HEK293 (cell line): ENCODE results near the gene NEAT1.

Source experiments
- TRIM28 ChIP-seq: IDR thresholded peaks from 2 replicates; pipeline ENCODE4 v1.6.1; 2011; ENCODE audit warnings: low read length, control low read depth, borderline replicate concordance
- ZNF140 ChIP-seq: fragments of 450-650 bp; formaldehyde crosslinking; IDR thresholded peaks from 2 replicates; pipeline ENCODE4 v1.5.1; 2016; ENCODE audit warnings: missing biosample characterization, missing genetic modification characterization
- ZNF146 ChIP-seq: fragments of 450-650 bp; formaldehyde crosslinking; IDR thresholded peaks from 2 replicates; pipeline ENCODE4 v1.5.1; 2016; ENCODE audit warnings: missing biosample characterization, missing genetic modification characterization
- ZNF211 ChIP-seq: fragments of 450-650 bp; formaldehyde crosslinking; IDR thresholded peaks from 2 replicates; pipeline ENCODE4 v1.5.1; 2016; ENCODE audit warnings: low read depth, missing biosample characterization, missing genetic modification characterization
- ZNF23 ChIP-seq: fragments of 450-650 bp; formaldehyde crosslinking; IDR thresholded peaks from 2 replicates; pipeline ENCODE4 v1.5.1; 2016; ENCODE audit warnings: missing biosample characterization, missing genetic modification characterization, borderline replicate concordance
- ZNF501 ChIP-seq: fragments of 450-650 bp; formaldehyde crosslinking; IDR thresholded peaks from 2 replicates; pipeline ENCODE4 v1.5.1; 2016; ENCODE audit warnings: missing biosample characterization, missing genetic modification characterization
- ZNF654 ChIP-seq: fragments of 450-650 bp; formaldehyde crosslinking; IDR thresholded peaks from 2 replicates; pipeline ENCODE4 v1.5.1; 2016; ENCODE audit warnings: low read depth, missing biosample characterization, missing genetic modification characterization
- ZNF660 ChIP-seq: fragments of 450-650 bp; IDR thresholded peaks from 2 replicates; pipeline ENCODE4 v1.5.1; 2018; ENCODE audit warnings: missing biosample characterization, mild to moderate bottlenecking, missing genetic modification characterization
- ZNF776 ChIP-seq: fragments of 450-650 bp; formaldehyde crosslinking; IDR thresholded peaks from 2 replicates; pipeline ENCODE4 v1.5.0; 2017; ENCODE audit warnings: missing biosample characterization, missing genetic modification characterization, borderline replicate concordance
- ZSCAN16 ChIP-seq: fragments of 450-650 bp; formaldehyde crosslinking; IDR thresholded peaks from 2 replicates; pipeline ENCODE4 v1.5.1; 2016; ENCODE audit warnings: missing biosample characterization, missing genetic modification characterization
- TF ChIP-seq, protein P1 (sequence below): fragments of 450-650 bp; formaldehyde crosslinking; IDR thresholded peaks from 2 replicates; pipeline ENCODE4 v1.5.1; 2016; ENCODE audit warnings: missing biosample characterization, missing genetic modification characterization
- TF ChIP-seq, protein P2 (sequence below): fragments of 450-650 bp; formaldehyde crosslinking; IDR thresholded peaks from 2 replicates; pipeline ENCODE4 v1.5.1; 2016; ENCODE audit warnings: missing biosample characterization, missing genetic modification characterization
- TF ChIP-seq, protein P3 (sequence below): sonication (generic); formaldehyde crosslinking; IDR thresholded peaks from 2 replicates; pipeline ENCODE4 v1.8.1; 2022; ENCODE audit warnings: mild to moderate bottlenecking, moderate library complexity, missing genetic modification reagents
- TF ChIP-seq, protein P4 (sequence below): IDR thresholded peaks from 2 replicates; pipeline ENCODE4 v1.6.1; 2011; ENCODE audit warnings: mild to moderate bottlenecking, low read depth, low read length, borderline replicate concordance
- TF ChIP-seq, protein P5 (sequence below): fragments of 450-650 bp; formaldehyde crosslinking; IDR thresholded peaks from 2 replicates; pipeline ENCODE4 v1.5.0; 2017; ENCODE audit warnings: missing biosample characterization, missing genetic modification characterization, borderline replicate concordance
- TF ChIP-seq, protein P6 (sequence below): fragments of 450-650 bp; formaldehyde crosslinking; IDR thresholded peaks from 2 replicates; pipeline ENCODE4 v1.5.1; 2016; ENCODE audit warnings: missing biosample characterization, missing genetic modification characterization
- TF ChIP-seq, protein P7 (sequence below): fragments of 450-650 bp; formaldehyde crosslinking; IDR thresholded peaks from 2 replicates; pipeline ENCODE4 v1.5.1; 2016; ENCODE audit warnings: missing biosample characterization, missing genetic modification characterization
- TF ChIP-seq, protein P8 (sequence below): fragments of 450-650 bp; formaldehyde crosslinking; IDR thresholded peaks from 2 replicates; pipeline ENCODE4 v1.5.1; 2016; ENCODE audit warnings: missing biosample characterization, missing genetic modification characterization

NEAT1 gene

DNA sequence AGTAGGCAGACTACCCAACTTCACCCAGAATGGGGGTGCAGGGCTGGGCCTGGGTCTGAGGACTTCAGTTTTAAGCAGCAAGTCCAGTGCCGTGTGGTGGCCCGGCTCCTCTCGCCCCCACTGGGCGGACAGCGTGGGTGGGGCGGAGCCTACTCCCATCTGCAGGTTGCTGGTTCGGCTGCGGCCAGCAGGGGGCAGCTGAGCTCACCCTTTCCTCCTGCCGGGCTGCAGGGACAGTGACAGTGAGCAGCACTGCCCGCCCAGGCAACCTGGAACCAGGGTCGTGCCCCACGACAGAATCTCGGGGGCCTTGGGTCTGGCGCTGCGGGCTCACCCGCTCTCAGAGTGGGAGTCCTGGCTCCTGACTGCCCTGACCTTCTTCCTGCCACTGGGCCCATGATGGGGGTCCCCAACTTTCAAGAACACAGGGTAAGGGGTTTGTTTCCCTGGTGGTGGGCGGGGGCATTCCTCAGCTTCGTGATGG, 6.2 kb upstream of the NEAT1 start (continued):
- TF ChIP-seq, protein P1, sequence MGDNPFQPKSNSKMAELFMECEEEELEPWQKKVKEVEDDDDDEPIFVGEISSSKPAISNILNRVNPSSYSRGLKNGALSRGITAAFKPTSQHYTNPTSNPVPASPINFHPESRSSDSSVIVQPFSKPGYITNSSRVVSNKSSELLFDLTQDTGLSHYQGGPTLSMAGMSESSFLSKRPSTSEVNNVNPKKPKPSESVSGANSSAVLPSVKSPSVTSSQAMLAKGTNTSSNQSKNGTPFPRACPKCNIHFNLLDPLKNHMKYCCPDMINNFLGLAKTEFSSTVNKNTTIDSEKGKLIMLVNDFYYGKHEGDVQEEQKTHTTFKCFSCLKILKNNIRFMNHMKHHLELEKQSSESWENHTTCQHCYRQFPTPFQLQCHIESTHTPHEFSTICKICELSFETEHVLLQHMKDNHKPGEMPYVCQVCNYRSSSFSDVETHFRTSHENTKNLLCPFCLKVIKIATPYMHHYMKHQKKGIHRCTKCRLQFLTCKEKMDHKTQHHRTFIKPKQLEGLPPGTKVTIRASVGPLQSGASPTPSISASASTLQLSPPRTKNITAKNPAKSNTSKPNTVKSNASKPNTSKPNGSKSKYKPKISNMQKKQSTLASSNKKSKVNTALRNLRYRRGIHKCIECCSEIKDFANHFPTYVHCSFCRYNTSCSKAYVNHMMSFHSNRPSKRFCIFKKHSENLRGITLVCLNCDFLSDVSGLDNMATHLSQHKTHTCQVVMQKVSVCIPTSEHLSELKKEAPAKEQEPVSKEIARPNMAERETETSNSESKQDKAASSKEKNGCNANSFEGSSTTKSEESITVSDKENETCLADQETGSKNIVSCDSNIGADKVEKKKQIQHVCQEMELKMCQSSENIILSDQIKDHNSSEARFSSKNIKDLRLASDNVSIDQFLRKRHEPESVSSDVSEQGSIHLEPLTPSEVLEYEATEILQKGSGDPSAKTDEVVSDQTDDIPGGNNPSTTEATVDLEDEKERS (tag by site-specific recombination): no peak
- TF ChIP-seq, protein P2, sequence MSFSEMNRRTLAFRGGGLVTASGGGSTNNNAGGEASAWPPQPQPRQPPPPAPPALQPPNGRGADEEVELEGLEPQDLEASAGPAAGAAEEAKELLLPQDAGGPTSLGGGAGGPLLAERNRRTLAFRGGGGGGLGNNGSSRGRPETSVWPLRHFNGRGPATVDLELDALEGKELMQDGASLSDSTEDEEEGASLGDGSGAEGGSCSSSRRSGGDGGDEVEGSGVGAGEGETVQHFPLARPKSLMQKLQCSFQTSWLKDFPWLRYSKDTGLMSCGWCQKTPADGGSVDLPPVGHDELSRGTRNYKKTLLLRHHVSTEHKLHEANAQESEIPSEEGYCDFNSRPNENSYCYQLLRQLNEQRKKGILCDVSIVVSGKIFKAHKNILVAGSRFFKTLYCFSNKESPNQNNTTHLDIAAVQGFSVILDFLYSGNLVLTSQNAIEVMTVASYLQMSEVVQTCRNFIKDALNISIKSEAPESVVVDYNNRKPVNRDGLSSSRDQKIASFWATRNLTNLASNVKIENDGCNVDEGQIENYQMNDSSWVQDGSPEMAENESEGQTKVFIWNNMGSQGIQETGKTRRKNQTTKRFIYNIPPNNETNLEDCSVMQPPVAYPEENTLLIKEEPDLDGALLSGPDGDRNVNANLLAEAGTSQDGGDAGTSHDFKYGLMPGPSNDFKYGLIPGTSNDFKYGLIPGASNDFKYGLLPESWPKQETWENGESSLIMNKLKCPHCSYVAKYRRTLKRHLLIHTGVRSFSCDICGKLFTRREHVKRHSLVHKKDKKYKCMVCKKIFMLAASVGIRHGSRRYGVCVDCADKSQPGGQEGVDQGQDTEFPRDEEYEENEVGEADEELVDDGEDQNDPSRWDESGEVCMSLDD: peak; percentile 29; the same call in 1 of the 2 replicates
- TF ChIP-seq, protein P3, sequence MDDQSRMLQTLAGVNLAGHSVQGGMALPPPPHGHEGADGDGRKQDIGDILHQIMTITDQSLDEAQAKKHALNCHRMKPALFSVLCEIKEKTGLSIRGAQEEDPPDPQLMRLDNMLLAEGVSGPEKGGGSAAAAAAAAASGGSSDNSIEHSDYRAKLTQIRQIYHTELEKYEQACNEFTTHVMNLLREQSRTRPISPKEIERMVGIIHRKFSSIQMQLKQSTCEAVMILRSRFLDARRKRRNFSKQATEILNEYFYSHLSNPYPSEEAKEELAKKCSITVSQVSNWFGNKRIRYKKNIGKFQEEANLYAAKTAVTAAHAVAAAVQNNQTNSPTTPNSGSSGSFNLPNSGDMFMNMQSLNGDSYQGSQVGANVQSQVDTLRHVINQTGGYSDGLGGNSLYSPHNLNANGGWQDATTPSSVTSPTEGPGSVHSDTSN (CRISPR knock-in tag): peak; percentile 59; the same call in 1 of the 2 replicates
- TF ChIP-seq, protein P4, sequence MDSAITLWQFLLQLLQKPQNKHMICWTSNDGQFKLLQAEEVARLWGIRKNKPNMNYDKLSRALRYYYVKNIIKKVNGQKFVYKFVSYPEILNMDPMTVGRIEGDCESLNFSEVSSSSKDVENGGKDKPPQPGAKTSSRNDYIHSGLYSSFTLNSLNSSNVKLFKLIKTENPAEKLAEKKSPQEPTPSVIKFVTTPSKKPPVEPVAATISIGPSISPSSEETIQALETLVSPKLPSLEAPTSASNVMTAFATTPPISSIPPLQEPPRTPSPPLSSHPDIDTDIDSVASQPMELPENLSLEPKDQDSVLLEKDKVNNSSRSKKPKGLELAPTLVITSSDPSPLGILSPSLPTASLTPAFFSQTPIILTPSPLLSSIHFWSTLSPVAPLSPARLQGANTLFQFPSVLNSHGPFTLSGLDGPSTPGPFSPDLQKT: no peak
- TF ChIP-seq ZNF501 (0 out of 2 replicates have a peak, but pooled peaks have one; percentile 24), ZNF654 (peak; percentile 54), ZNF23 (tag by site-specific recombination) (no peak), ZNF776 (tag by site-specific recombination) (no peak), TRIM28 (peak; percentile 11; the same call in 1 of the 2 replicates), ZNF660 (tag by site-specific recombination) (0 out of 2 replicates have a peak, but pooled peaks have one; percentile 26), ZNF140 (no peak), ZNF211 (tag by site-specific recombination) (no peak), ZSCAN16 (no peak), ZNF146 (no peak)
- TF ChIP-seq, protein P5, sequence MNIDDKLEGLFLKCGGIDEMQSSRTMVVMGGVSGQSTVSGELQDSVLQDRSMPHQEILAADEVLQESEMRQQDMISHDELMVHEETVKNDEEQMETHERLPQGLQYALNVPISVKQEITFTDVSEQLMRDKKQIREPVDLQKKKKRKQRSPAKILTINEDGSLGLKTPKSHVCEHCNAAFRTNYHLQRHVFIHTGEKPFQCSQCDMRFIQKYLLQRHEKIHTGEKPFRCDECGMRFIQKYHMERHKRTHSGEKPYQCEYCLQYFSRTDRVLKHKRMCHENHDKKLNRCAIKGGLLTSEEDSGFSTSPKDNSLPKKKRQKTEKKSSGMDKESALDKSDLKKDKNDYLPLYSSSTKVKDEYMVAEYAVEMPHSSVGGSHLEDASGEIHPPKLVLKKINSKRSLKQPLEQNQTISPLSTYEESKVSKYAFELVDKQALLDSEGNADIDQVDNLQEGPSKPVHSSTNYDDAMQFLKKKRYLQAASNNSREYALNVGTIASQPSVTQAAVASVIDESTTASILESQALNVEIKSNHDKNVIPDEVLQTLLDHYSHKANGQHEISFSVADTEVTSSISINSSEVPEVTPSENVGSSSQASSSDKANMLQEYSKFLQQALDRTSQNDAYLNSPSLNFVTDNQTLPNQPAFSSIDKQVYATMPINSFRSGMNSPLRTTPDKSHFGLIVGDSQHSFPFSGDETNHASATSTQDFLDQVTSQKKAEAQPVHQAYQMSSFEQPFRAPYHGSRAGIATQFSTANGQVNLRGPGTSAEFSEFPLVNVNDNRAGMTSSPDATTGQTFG: no peak
- TF ChIP-seq, protein P6, sequence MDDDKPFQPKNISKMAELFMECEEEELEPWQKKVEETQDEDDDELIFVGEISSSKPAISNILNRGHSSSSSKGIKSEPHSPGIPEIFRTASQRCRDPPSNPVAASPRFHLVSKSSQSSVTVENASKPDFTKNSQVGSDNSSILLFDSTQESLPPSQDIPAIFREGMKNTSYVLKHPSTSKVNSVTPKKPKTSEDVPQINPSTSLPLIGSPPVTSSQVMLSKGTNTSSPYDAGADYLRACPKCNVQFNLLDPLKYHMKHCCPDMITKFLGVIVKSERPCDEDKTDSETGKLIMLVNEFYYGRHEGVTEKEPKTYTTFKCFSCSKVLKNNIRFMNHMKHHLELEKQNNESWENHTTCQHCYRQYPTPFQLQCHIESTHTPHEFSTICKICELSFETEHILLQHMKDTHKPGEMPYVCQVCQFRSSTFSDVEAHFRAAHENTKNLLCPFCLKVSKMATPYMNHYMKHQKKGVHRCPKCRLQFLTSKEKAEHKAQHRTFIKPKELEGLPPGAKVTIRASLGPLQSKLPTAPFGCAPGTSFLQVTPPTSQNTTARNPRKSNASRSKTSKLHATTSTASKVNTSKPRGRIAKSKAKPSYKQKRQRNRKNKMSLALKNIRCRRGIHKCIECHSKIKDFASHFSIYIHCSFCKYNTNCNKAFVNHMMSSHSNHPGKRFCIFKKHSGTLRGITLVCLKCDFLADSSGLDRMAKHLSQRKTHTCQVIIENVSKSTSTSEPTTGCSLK (tag by site-specific recombination): no peak
- TF ChIP-seq, protein P7, sequence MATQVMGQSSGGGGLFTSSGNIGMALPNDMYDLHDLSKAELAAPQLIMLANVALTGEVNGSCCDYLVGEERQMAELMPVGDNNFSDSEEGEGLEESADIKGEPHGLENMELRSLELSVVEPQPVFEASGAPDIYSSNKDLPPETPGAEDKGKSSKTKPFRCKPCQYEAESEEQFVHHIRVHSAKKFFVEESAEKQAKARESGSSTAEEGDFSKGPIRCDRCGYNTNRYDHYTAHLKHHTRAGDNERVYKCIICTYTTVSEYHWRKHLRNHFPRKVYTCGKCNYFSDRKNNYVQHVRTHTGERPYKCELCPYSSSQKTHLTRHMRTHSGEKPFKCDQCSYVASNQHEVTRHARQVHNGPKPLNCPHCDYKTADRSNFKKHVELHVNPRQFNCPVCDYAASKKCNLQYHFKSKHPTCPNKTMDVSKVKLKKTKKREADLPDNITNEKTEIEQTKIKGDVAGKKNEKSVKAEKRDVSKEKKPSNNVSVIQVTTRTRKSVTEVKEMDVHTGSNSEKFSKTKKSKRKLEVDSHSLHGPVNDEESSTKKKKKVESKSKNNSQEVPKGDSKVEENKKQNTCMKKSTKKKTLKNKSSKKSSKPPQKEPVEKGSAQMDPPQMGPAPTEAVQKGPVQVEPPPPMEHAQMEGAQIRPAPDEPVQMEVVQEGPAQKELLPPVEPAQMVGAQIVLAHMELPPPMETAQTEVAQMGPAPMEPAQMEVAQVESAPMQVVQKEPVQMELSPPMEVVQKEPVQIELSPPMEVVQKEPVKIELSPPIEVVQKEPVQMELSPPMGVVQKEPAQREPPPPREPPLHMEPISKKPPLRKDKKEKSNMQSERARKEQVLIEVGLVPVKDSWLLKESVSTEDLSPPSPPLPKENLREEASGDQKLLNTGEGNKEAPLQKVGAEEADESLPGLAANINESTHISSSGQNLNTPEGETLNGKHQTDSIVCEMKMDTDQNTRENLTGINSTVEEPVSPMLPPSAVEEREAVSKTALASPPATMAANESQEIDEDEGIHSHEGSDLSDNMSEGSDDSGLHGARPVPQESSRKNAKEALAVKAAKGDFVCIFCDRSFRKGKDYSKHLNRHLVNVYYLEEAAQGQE: no peak
- TF ChIP-seq, protein P8, sequence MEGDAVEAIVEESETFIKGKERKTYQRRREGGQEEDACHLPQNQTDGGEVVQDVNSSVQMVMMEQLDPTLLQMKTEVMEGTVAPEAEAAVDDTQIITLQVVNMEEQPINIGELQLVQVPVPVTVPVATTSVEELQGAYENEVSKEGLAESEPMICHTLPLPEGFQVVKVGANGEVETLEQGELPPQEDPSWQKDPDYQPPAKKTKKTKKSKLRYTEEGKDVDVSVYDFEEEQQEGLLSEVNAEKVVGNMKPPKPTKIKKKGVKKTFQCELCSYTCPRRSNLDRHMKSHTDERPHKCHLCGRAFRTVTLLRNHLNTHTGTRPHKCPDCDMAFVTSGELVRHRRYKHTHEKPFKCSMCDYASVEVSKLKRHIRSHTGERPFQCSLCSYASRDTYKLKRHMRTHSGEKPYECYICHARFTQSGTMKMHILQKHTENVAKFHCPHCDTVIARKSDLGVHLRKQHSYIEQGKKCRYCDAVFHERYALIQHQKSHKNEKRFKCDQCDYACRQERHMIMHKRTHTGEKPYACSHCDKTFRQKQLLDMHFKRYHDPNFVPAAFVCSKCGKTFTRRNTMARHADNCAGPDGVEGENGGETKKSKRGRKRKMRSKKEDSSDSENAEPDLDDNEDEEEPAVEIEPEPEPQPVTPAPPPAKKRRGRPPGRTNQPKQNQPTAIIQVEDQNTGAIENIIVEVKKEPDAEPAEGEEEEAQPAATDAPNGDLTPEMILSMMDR (tag by site-specific recombination): peak; percentile 95
